Mesenchymal stem cell (in vitro differentiated cells and primary cell): ENCODE data around the gene ST6GALNAC3.

Experiments used
- DNase-seq: peaks from one replicate; pipeline ENCODE4 v3.0.0-alpha.2; 2013
- H2AFZ ChIP-seq: one replicate; pipeline ENCODE4 v1.6.1; 2013; ENCODE audit warnings: low read depth, mild to moderate bottlenecking, control low read depth, inconsistent platforms, low read length, moderate library complexity
- H2AK5ac ChIP-seq: 2 replicates; pipeline ENCODE4 v1.6.1; 2013; ENCODE audit warnings: low read length, moderate library complexity, mild to moderate bottlenecking, inconsistent platforms; ENCODE audit not compliant: severe bottlenecking
- H2BK120ac ChIP-seq: one replicate; pipeline ENCODE4 v1.6.1; 2013; ENCODE audit warnings: low read depth, mild to moderate bottlenecking, inconsistent platforms, low read length, moderate library complexity
- H2BK12ac ChIP-seq, 2 experiments: one replicate each; pipeline ENCODE4 v1.6.1; 2013; ENCODE audit warnings: inconsistent platforms in 2 of 2, low read length in 2 of 2, mild to moderate bottlenecking in 2 of 2, moderate library complexity in 2 of 2, control low read depth in 1 of 2
- H2BK15ac ChIP-seq: one replicate; pipeline ENCODE4 v1.6.1; 2013; ENCODE audit warnings: mild to moderate bottlenecking, low read depth, inconsistent platforms; ENCODE audit not compliant: poor library complexity, severe bottlenecking
- H2BK5ac ChIP-seq: 2 replicates; pipeline ENCODE4 v1.6.1; 2013; ENCODE audit warnings: low read depth, mild to moderate bottlenecking, low read length, control low read depth, inconsistent platforms; ENCODE audit not compliant: poor library complexity, severe bottlenecking
- H3K14ac ChIP-seq, 2 experiments: one replicate each; pipeline ENCODE4 v1.6.1; 2013; ENCODE audit warnings: inconsistent platforms in 2 of 2, low read length in 2 of 2, control low read depth in 1 of 2, mild to moderate bottlenecking in 1 of 2, moderate library complexity in 1 of 2
- H3K18ac ChIP-seq, 2 experiments: one replicate each; pipeline ENCODE4 v1.6.1; 2013; ENCODE audit warnings: inconsistent platforms in 2 of 2, low read length in 2 of 2, control low read depth in 1 of 2, low read depth in 1 of 2, mild to moderate bottlenecking in 1 of 2
- H3K23ac ChIP-seq, 2 experiments: one replicate each; pipeline ENCODE4 v1.6.1; 2013; ENCODE audit warnings: inconsistent platforms in 2 of 2, low read length in 2 of 2, mild to moderate bottlenecking in 2 of 2, moderate library complexity in 2 of 2, control low read depth in 1 of 2
- H3K27ac ChIP-seq: 2 replicates; pipeline ENCODE4 v1.5.1; 2013; ENCODE audit warnings: mild to moderate bottlenecking, moderate library complexity, low read length, control low read depth, inconsistent platforms; ENCODE audit not compliant: poor library complexity, severe bottlenecking
- H3K27me3 ChIP-seq, 2 experiments: 2 replicates each; pipeline versions ENCODE4 v1.6.1 to v1.7.0; 2013; ENCODE audit warnings: low read length in 2 of 2, mild to moderate bottlenecking in 2 of 2, moderate library complexity in 2 of 2, control low read depth in 1 of 2, inconsistent platforms in 1 of 2; ENCODE audit not compliant: control insufficient read depth in 1 of 2, insufficient read depth in 1 of 2
- H3K36me3 ChIP-seq, 2 experiments: 2 replicates each; pipeline versions ENCODE4 v1.6.1 to v1.7.0; 2013; ENCODE audit warnings: low read length in 2 of 2, control low read depth in 1 of 2, inconsistent platforms in 1 of 2, low read depth in 1 of 2, mild to moderate bottlenecking in 1 of 2; ENCODE audit not compliant: insufficient read depth in 2 of 2, control insufficient read depth in 1 of 2
- H3K4ac ChIP-seq, 2 experiments: one replicate each; pipeline ENCODE4 v1.6.1; 2013; ENCODE audit warnings: inconsistent platforms in 2 of 2, low read length in 2 of 2, mild to moderate bottlenecking in 2 of 2, moderate library complexity in 2 of 2, control low read depth in 1 of 2, low read depth in 1 of 2
- H3K4me1 ChIP-seq: 2 replicates; pipeline ENCODE4 v1.6.1; 2013; ENCODE audit warnings: low read depth, low read length, control low read depth; ENCODE audit not compliant: control insufficient read depth, insufficient read depth
- H3K4me2 ChIP-seq: 2 replicates; pipeline ENCODE4 v1.6.1; 2013; ENCODE audit warnings: low read length, mild to moderate bottlenecking, inconsistent platforms; ENCODE audit not compliant: poor library complexity, severe bottlenecking
- H3K4me3 ChIP-seq, 2 experiments: 2 replicates each; pipeline versions ENCODE4 v1.5.1 to v1.7.0; 2013; ENCODE audit warnings: low read length in 2 of 2, mild to moderate bottlenecking in 2 of 2, control low read depth in 1 of 2, low read depth in 1 of 2; ENCODE audit not compliant: insufficient read depth in 1 of 2
- H3K79me1 ChIP-seq: replicated peaks from 2 replicates; pipeline ENCODE4 v1.6.1; 2013; ENCODE audit warnings: mild to moderate bottlenecking, control low read depth, low read length, inconsistent platforms; ENCODE audit not compliant: poor library complexity, severe bottlenecking
- H3K9ac ChIP-seq: 2 replicates; pipeline ENCODE4 v1.7.0; 2013; ENCODE audit warnings: mild to moderate bottlenecking, low read length, moderate library complexity
- H3K9me3 ChIP-seq: 2 replicates; pipeline ENCODE4 v1.7.0; 2013; ENCODE audit warnings: mild to moderate bottlenecking, low read length; ENCODE audit not compliant: control insufficient read depth
- H4K8ac ChIP-seq: one replicate; pipeline ENCODE4 v1.6.1; 2013; ENCODE audit warnings: inconsistent platforms, mild to moderate bottlenecking, low read length, moderate library complexity
- H4K91ac ChIP-seq: one replicate; pipeline ENCODE4 v1.6.1; 2013; ENCODE audit warnings: mild to moderate bottlenecking, low read length, inconsistent platforms
- WGBS: methylation state at CpG from one replicate; pipeline ENCODE4 v1.1.7; 2013; ENCODE audit warnings: mixed read lengths; 5-methylcytosine and 5-hydroxymethylcytosine counted together

Gene ST6GALNAC3

GRCh38 chr1:76145332-76145731, 70.8 kb downstream of the ST6GALNAC3 start:
- WGBS: 89% methylated on average over 6 of the region's 6 CpGs
- Histone ChIP-seq H2AFZ (no peak overlapping the region), H3K18ac (no peak overlapping the region), H3K14ac (no peak overlapping the region), H3K4me3 (no peak overlapping the region), H3K9me3 (no peaks in the 10 kb centered on the region), H3K27ac (no peak overlapping the region), H4K91ac (no peak overlapping the region), H3K9ac (no peak overlapping the region), H2BK5ac (no peak overlapping the region), H3K79me1 (no peaks in the 10 kb centered on the region), H3K27me3 (peaks cover 4 to 14% of the 10 kb centered on the region in 2 experiments), H3K4me1 (no peaks in the 10 kb centered on the region), H3K4ac (no peak overlapping the region), H3K4me2 (no peak overlapping the region), H2BK12ac (no peak overlapping the region), H3K36me3 (no peaks in the 10 kb centered on the region), H3K23ac (no peak overlapping the region), H2BK120ac (no peak overlapping the region), H4K8ac (no peak overlapping the region), H2BK15ac (no peak overlapping the region), H2AK5ac (no peak overlapping the region)
- no peak for DNase-seq

GRCh38 chr1:76146184-76146583, 71.6 kb downstream of the ST6GALNAC3 start:
- Histone ChIP-seq H3K4ac (no peak overlapping the region), H3K27me3 (peaks cover 4 to 16% of the 10 kb centered on the region in 2 experiments), H2BK5ac (no peak overlapping the region), H2BK15ac (no peak overlapping the region), H3K23ac (no peak overlapping the region), H2AFZ (no peak overlapping the region), H3K14ac (no peak overlapping the region), H3K9ac (no peak overlapping the region), H3K36me3 (no peaks in the 10 kb centered on the region), H3K4me3 (no peak overlapping the region), H4K91ac (no peak overlapping the region), H2AK5ac (no peak overlapping the region), H3K4me2 (no peak overlapping the region), H3K79me1 (no peaks in the 10 kb centered on the region), H3K4me1 (no peaks in the 10 kb centered on the region), H3K18ac (no peak overlapping the region), H4K8ac (no peak overlapping the region), H2BK120ac (no peak overlapping the region), H2BK12ac (no peak overlapping the region), H3K9me3 (no peaks in the 10 kb centered on the region), H3K27ac (no peak overlapping the region)
- 83% methylated on average over 1 of the region's 1 CpG for WGBS
- no peak for DNase-seq

GRCh38 chr1:76147917-76148316, 73.4 kb downstream of the ST6GALNAC3 start:
- H3K27me3 ChIP-seq: peaks cover 4 to 14% of the 10 kb centered on the region in 2 experiments
- no peaks in the 10 kb centered on the region for H3K36me3 ChIP-seq
- H2BK5ac ChIP-seq: no peak overlapping the region
- H3K9me3 ChIP-seq: no peaks in the 10 kb centered on the region
- H4K91ac ChIP-seq: no peak overlapping the region
- no peak overlapping the region for H2AK5ac ChIP-seq
- no peak overlapping the region for H3K4ac ChIP-seq
- no peaks in the 10 kb centered on the region for H3K79me1 ChIP-seq
- H3K23ac ChIP-seq: no peak overlapping the region
- no peak overlapping the region for H3K14ac ChIP-seq
- H2BK120ac ChIP-seq: no peak overlapping the region
- H3K9ac ChIP-seq: no peak overlapping the region
- no peak overlapping the region for H2BK15ac ChIP-seq
- no peak overlapping the region for H3K18ac ChIP-seq
- no peak overlapping the region for H2BK12ac ChIP-seq
- H3K27ac ChIP-seq: no peak overlapping the region
- H2AFZ ChIP-seq: no peak overlapping the region
- no peaks in the 10 kb centered on the region for H3K4me1 ChIP-seq
- H3K4me3 ChIP-seq: no peak overlapping the region
- H3K4me2 ChIP-seq: no peak overlapping the region
- no peak for DNase-seq
- 82% methylated on average over 2 of the region's 4 CpGs for WGBS
- H4K8ac ChIP-seq: no peak overlapping the region

GRCh38 chr1:76148460-76148859, 73.9 kb downstream of the ST6GALNAC3 start:
- no peaks in the 10 kb centered on the region for H3K79me1 ChIP-seq
- no peaks in the 10 kb centered on the region for H3K9me3 ChIP-seq
- H2BK120ac ChIP-seq: no peak overlapping the region
- H3K4me2 ChIP-seq: no peak overlapping the region
- no peak overlapping the region for H2BK15ac ChIP-seq
- no peak overlapping the region for H3K23ac ChIP-seq
- H3K36me3 ChIP-seq: no peaks in the 10 kb centered on the region
- no peak overlapping the region for H3K14ac ChIP-seq
- H3K4me3 ChIP-seq: no peak overlapping the region
- no peak overlapping the region for H2BK5ac ChIP-seq
- H3K27me3 ChIP-seq: peaks cover 4 to 14% of the 10 kb centered on the region in 2 experiments
- H3K4me1 ChIP-seq: no peaks in the 10 kb centered on the region
- H2AFZ ChIP-seq: no peak overlapping the region
- H4K8ac ChIP-seq: no peak overlapping the region
- DNase-seq: no peak
- no peak overlapping the region for H3K18ac ChIP-seq
- H2AK5ac ChIP-seq: no peak overlapping the region
- no peak overlapping the region for H3K9ac ChIP-seq
- no peak overlapping the region for H3K4ac ChIP-seq
- H4K91ac ChIP-seq: no peak overlapping the region
- no peak overlapping the region for H2BK12ac ChIP-seq
- H3K27ac ChIP-seq: no peak overlapping the region
- WGBS: 60% methylated on average over 1 of the region's 2 CpGs
